WTC11 (cell line): ENCODE measurements around the gene C19orf67.
"Not testable (repeated sequence)": the region's sequence is repeated elsewhere in the genome, so short reads cannot be mapped to it uniquely, and the experiment has no call there.

ENCODE experiments used
- ATF3 ChIP-seq: sonication (generic); formaldehyde crosslinking; conservative IDR thresholded peaks from 2 replicates; pipeline ENCODE4 v1.8.1; 2022; ENCODE audit warnings: mild to moderate bottlenecking, missing genetic modification reagents
- CREB1 ChIP-seq: sonication (generic); formaldehyde crosslinking; IDR thresholded peaks from 2 replicates; pipeline ENCODE4 v1.8.0; 2023; ENCODE audit warnings: mild to moderate bottlenecking, missing genetic modification reagents
- CTCF ChIP-seq: fragments of 200-600 bp; IDR thresholded peaks from 2 replicates; pipeline ENCODE4 v1.8.0; 2022; ENCODE audit warnings: antibody characterized with exemption

DNA sequence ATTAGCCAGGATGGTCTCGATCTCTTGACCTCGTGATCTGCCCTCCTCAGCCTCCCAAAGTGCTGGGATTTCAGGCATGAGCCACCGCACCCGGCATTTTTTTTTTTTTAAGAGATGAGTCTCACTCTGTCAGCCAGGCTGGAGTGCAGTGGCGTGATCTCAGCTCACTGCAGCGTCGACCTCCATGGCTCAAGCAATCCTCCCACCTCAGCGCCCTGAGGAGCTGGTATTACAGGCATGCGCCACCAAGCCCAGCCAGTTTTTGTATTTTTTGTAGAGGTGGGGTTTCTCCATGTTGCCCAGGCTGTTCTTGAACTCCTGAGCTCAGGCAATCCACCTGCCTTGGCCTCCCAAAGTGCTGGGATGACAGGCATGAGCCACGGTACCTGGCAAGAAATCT, 37.7 kb downstream of the C19orf67 start:
- TF ChIP-seq CREB1, CTCF, ATF3: not testable (repeated sequence)
